Thyroid gland (tissue), 4 donors: ENCODE data around the gene DOCK1. TPM values are rescaled to one million over a fixed set of nuclear protein-coding genes. Genes with fewer than 3 reads are reported as not detected.

Experiments used
- DNase-seq, 2 donors: peaks; one replicate each; pipeline ENCODE4 v3.0.0-alpha.2; 2019
- H3K27ac ChIP-seq, 3 donors: fragments of 200-600 bp; sonication (generic); 1 replicate in 2 of 3; 2 replicates in 1 of 3; pipeline ENCODE4 v1.5.1; 2016 to 2019; ENCODE audit warnings: mild to moderate bottlenecking in 1 of 3, moderate library complexity in 1 of 3
- H3K27me3 ChIP-seq: fragments of 200-600 bp; sonication (generic); one replicate; pipeline ENCODE4 v1.5.1; 2019
- H3K36me3 ChIP-seq, 2 donors: fragments of 200-600 bp; sonication (generic); one replicate each; pipeline ENCODE4 v1.5.1; 2016 to 2019
- H3K4me1 ChIP-seq, 2 donors: fragments of 200-600 bp; sonication (generic); one replicate each; pipeline ENCODE4 v1.5.1; 2017 to 2019
- H3K4me3 ChIP-seq, 3 donors: fragments of 200-600 bp; sonication (generic); replicated peaks in 1 of 3; 1 replicate in 2 of 3; 2 replicates in 1 of 3; pipeline ENCODE4 v1.5.1; 2016; ENCODE audit warnings: mild to moderate bottlenecking in 1 of 3
- H3K9me3 ChIP-seq: fragments of 200-600 bp; sonication (generic); one replicate; pipeline ENCODE4 v1.5.1; 2017
- CTCF ChIP-seq, 6 experiments: fragments of 200-600 bp in 3 of 6; fragments of 450-650 bp in 3 of 6; sonication (generic) in 3 of 6; IDR thresholded peaks; one replicate each; pipeline ENCODE4 v1.5.1; 2016 to 2019; ENCODE audit warnings: antibody characterized with exemption in 6 of 6, mild to moderate bottlenecking in 2 of 6, inconsistent platforms in 1 of 6, moderate library complexity in 1 of 6
- POLR2A ChIP-seq, 2 donors: fragments of 450-650 bp; IDR thresholded peaks; one replicate each; pipeline ENCODE4 v1.6.1; 2017; ENCODE audit warnings: antibody characterized with exemption in 2 of 2, mild to moderate bottlenecking in 2 of 2, moderate library complexity in 1 of 2
- WGBS, 2 donors: methylation state at CpG; one replicate each; pipeline ENCODE4 v1.1.5; 2017; 5-methylcytosine and 5-hydroxymethylcytosine counted together
- intact Hi-C: fragments of 100-400 bp; cut with DNase I; formaldehyde crosslinking; loops from one replicate; pipeline ENCODE4 v1.15.1; 2023
- total RNA-seq, 4 donors: library from RNA; depleted of rRNA; stranded (reverse); fragments of >200 nt; gene quantifications; one replicate each; pipeline ENCODE4 v1.2.3, GENCODE V29; 2016

The DOCK1 gene
- total RNA-seq, 4 donors from 2014 or later: 89.7 to 217 (median 112) TPM

GRCh38 chr10:126924180-126924914, 19.1 kb downstream of the DOCK1 start:
- TF ChIP-seq CTCF (IDR thresholded peaks at IDR 0.05) (no peak), POLR2A (IDR thresholded peaks at IDR 0.05) (no peak)
- DNase-seq: no peak
- 42 to 49% methylated on average over 6 of the region's 6 CpGs for WGBS, 2 donors
- Histone ChIP-seq H3K4me1 (peaks cover 7 to 20% of the 10 kb centered on the region in 2 donors), H3K27ac (no peak overlapping the region), H3K36me3 (no peaks in the 10 kb centered on the region), H3K4me3 (no peak overlapping the region), H3K27me3 (no peaks in the 10 kb centered on the region), H3K9me3 (no peaks in the 10 kb centered on the region)
- intact Hi-C loops: no loop called here

- H3K4me1 ChIP-seq: peaks cover 7 to 15% of the 10 kb centered on the region in 2 donors
- TF ChIP-seq POLR2A (IDR thresholded peaks at IDR 0.05) (no peak), CTCF (IDR thresholded peaks at IDR 0.05) (no peak)
- H3K27ac ChIP-seq: no peak overlapping the region
- intact Hi-C loops: no loop called here
- no peak for DNase-seq
- H3K27me3 ChIP-seq: no peaks in the 10 kb centered on the region
- 49 to 52% methylated on average over 3 of the region's 3 CpGs for WGBS, 2 donors
- no peak overlapping the region for H3K4me3 ChIP-seq
- H3K36me3 ChIP-seq: no peaks in the 10 kb centered on the region
- no peaks in the 10 kb centered on the region for H3K9me3 ChIP-seq
These were observed 19.7 kb downstream of the DOCK1 start for GRCh38 chr10:126924915-126925300.

GRCh38 chr10:126926568-126926967, 21.3 kb downstream of the DOCK1 start:
- Histone ChIP-seq H3K4me3 (no peak overlapping the region), H3K27ac (no peak overlapping the region), H3K4me1 (peaks cover 19 to 30% of the 10 kb centered on the region in 2 donors), H3K36me3 (no peaks in the 10 kb centered on the region), H3K9me3 (no peaks in the 10 kb centered on the region), H3K27me3 (no peaks in the 10 kb centered on the region)
- intact Hi-C loops: no loop called here
- WGBS, 2 donors: 89 to 91% methylated on average over 8 of the region's 8 CpGs
- TF ChIP-seq CTCF (IDR thresholded peaks at IDR 0.05): no peak
- TF ChIP-seq POLR2A (IDR thresholded peaks at IDR 0.05): no peak
- DNase-seq: no peak

GRCh38 chr10:126927799-126928198, 22.6 kb downstream of the DOCK1 start:
- 93 to 94% methylated on average over 13 of the region's 13 CpGs for WGBS, 2 donors
- intact Hi-C loops: no loop called here
- H3K27me3 ChIP-seq: no peaks in the 10 kb centered on the region

More at GRCh38 chr10:126927799-126928198, 22.6 kb downstream of the DOCK1 start:
- Histone ChIP-seq H3K4me3 (no peak overlapping the region), H3K4me1 (peaks cover 20 to 35% of the 10 kb centered on the region in 2 donors), H3K36me3 (no peaks in the 10 kb centered on the region), H3K27ac (no peak overlapping the region), H3K9me3 (no peaks in the 10 kb centered on the region)
- DNase-seq: no peak
- TF ChIP-seq CTCF (IDR thresholded peaks at IDR 0.05) (no peak), POLR2A (IDR thresholded peaks at IDR 0.05) (no peak)
